ENCODE measurements around the gene STARD3.

DNA sequence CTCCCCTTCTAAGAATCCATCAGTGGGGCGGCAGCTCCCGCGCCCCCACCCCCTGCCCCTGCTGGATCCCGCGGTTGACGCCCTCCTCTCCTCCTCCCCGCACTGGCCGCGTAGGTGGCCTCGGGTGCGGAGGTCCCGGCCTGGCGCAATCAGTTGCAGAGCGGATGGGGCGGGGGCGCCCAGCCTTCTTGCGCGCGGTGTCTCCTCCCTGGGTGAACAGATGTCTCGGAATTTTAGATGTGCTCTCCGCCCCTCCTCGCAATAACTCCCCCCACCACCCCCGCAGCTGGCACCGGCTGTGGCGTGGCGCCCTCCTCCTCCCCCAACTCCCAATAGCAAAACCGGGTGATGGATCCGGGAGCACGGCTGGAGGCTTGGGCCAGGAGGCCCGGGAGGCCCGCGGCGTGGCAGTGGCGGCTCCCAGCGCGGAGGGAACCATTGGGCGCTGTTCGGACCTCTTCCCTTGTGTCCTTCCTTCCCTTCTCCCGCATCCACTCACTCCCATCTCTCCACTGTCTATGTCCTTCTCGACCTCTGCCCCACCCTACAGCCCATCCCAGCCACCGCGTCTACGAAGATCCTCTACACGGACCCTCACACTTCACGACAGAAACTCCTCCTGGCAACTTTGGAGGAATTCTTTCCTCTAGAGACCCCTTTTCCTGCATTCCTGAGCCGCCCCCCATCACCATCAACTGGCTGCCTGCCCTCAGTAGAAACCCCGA lies 40.2 kb upstream of the STARD3 start:
- TF ChIP-seq, protein P1, sequence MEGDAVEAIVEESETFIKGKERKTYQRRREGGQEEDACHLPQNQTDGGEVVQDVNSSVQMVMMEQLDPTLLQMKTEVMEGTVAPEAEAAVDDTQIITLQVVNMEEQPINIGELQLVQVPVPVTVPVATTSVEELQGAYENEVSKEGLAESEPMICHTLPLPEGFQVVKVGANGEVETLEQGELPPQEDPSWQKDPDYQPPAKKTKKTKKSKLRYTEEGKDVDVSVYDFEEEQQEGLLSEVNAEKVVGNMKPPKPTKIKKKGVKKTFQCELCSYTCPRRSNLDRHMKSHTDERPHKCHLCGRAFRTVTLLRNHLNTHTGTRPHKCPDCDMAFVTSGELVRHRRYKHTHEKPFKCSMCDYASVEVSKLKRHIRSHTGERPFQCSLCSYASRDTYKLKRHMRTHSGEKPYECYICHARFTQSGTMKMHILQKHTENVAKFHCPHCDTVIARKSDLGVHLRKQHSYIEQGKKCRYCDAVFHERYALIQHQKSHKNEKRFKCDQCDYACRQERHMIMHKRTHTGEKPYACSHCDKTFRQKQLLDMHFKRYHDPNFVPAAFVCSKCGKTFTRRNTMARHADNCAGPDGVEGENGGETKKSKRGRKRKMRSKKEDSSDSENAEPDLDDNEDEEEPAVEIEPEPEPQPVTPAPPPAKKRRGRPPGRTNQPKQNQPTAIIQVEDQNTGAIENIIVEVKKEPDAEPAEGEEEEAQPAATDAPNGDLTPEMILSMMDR (IDR thresholded peaks at IDR 0.05; ENCODE audit: low read length) = no peak
- no peak for TF ChIP-seq EZH2 (IDR thresholded peaks at IDR 0.05; ENCODE audit: borderline replicate concordance, low read length)
